DOHH2 (cell line): Measurements from ENCODE around the gene ADGRL3.

ENCODE experiments used
- EZH2phosphoT487 ChIP-seq: fragments of 200-600 bp; sonication (generic); IDR thresholded peaks from 2 replicates; pipeline ENCODE4 v1.6.1; 2017; ENCODE audit warnings: borderline replicate concordance, mild to moderate bottlenecking, antibody characterized with exemption, low read length, moderate library complexity, mixed read lengths
- TF ChIP-seq, protein P1 (sequence below): fragments of 200-600 bp; sonication (generic); IDR thresholded peaks from one replicate; pipeline ENCODE4 v1.5.1; 2014; ENCODE audit warnings: antibody characterized with exemption, mild to moderate bottlenecking, low read depth, low read length; ENCODE audit not compliant: poor library complexity, severe bottlenecking

DNA sequence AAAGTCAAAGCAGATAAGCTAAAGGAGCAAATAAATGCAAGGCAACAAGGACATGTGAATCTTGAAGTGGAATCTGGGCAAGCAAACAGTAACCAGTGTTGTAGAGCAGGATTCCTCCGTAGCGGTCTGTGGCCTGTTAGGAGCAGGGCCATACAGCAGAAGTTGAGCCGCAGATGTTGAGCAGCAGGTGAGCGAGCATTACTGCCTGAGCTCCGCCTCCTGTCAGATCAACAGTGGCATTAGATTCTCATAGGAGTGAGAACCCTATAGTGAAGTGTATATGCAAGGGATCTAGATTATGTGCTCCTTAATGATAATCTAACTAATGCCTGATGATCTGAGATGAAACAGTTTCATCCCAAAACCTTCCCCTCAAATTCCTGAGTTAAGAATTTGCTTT is 550.7 kb downstream of the ADGRL3 start:
- TF ChIP-seq, protein P1, sequence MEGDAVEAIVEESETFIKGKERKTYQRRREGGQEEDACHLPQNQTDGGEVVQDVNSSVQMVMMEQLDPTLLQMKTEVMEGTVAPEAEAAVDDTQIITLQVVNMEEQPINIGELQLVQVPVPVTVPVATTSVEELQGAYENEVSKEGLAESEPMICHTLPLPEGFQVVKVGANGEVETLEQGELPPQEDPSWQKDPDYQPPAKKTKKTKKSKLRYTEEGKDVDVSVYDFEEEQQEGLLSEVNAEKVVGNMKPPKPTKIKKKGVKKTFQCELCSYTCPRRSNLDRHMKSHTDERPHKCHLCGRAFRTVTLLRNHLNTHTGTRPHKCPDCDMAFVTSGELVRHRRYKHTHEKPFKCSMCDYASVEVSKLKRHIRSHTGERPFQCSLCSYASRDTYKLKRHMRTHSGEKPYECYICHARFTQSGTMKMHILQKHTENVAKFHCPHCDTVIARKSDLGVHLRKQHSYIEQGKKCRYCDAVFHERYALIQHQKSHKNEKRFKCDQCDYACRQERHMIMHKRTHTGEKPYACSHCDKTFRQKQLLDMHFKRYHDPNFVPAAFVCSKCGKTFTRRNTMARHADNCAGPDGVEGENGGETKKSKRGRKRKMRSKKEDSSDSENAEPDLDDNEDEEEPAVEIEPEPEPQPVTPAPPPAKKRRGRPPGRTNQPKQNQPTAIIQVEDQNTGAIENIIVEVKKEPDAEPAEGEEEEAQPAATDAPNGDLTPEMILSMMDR: no peak
- no peak for TF ChIP-seq EZH2phosphoT487
